ENCODE measurements around the gene MED16. TPM values are rescaled to one million over a fixed set of nuclear protein-coding genes. Genes with fewer than 3 reads are reported as not detected.

The MED16 gene
- total and polyA plus RNA-seq, 2 of the 13 experiments (the other 11 are each of a cell fraction or from before 2014, with no cell fraction given) = 13.3 to 14.8 TPM

- WGBS (ENCODE audit: low lambda C conversion rate) = 58% methylated on average over 22 of the region's 36 CpGs
- TF ChIP-seq PATZ1 (CRISPR knock-in tag; IDR thresholded peaks at IDR 0.05) (0 out of 2 replicates have a peak, but pooled peaks have one; percentile 35), ZNF644 (CRISPR knock-in tag; IDR thresholded peaks at IDR 0.05; ENCODE audit: low read depth) (no peak)
- Histone ChIP-seq H3K36me3 (replicated peaks in 1 of 2; ENCODE audit: control insufficient read depth in 1 of 2, insufficient read depth in 2 of 2, low read length in 2 of 2) (no peaks in the 10 kb centered on the region), H2AFZ (ENCODE audit: low read length) (no peak overlapping the region), H3K27me3 (ENCODE audit: control insufficient read depth in 1 of 2, insufficient read depth in 2 of 2, low read length in 2 of 2) (peaks cover 14 to 55% of the 10 kb centered on the region in 2 experiments), H3K9me3 (ENCODE audit: low read length) (no peaks in the 10 kb centered on the region), H3K79me2 (ENCODE audit: insufficient read depth, low read length) (no peaks in the 10 kb centered on the region), H3K9ac (ENCODE audit: insufficient read depth, low read depth, low read length) (no peak overlapping the region), H3K4me3 (replicated peaks in 1 of 3; ENCODE audit: insufficient read depth in 1 of 3, low read depth in 2 of 3, low read length in 3 of 3) (no peak overlapping the region), H3K27ac (ENCODE audit: extremely low read length, insufficient read depth, low read length) (no peak overlapping the region), H3K4me1 (ENCODE audit: insufficient read depth, low read length) (peaks cover 37% of the 10 kb centered on the region), H4K20me1 (ENCODE audit: insufficient read depth, low read length) (no peaks in the 10 kb centered on the region), H3K4me2 (ENCODE audit: low read depth, low read length) (no peak overlapping the region)
- ChIA-PET POLR2A (no interaction called here), CTCF (ENCODE audit: low intra/inter-chr PET ratio, low total read pairs) (no interaction called here)
- ATAC-seq = peak; percentile 25; the same call in 2 of the 3 replicates
- no peak for DNase-seq (ENCODE audit: low spot score)
- BruUV-seq (replicated peaks) = no TSS peak
- intact Hi-C loops (cut with micrococcal nuclease; ENCODE audit: unreplicated experiment) (no loop called here), in situ Hi-C loops (cut with HindIII; ENCODE audit: extremely low pct_ligation_motif_present, low pct_unique_long_range_greater_than_20kb) (no loop called here)
- FAIRE-seq = no peak
Measured at GRCh38 chr19:835210-835810, 57.7 kb downstream of the MED16 start.

- Histone ChIP-seq H3K79me2 (ENCODE audit: insufficient read depth, low read length) (no peaks in the 10 kb centered on the region), H3K36me3 (replicated peaks in 1 of 2; ENCODE audit: control insufficient read depth in 1 of 2, insufficient read depth in 2 of 2, low read length in 2 of 2) (no peaks in the 10 kb centered on the region), H3K4me1 (ENCODE audit: insufficient read depth, low read length) (peaks cover 32% of the 10 kb centered on the region), H2AFZ (ENCODE audit: low read length) (no peak overlapping the region), H3K27ac (ENCODE audit: extremely low read length, insufficient read depth, low read length) (no peak overlapping the region), H3K9ac (ENCODE audit: insufficient read depth, low read depth, low read length) (no peak overlapping the region), H3K27me3 (ENCODE audit: control insufficient read depth in 1 of 2, insufficient read depth in 2 of 2, low read length in 2 of 2) (peaks cover 17 to 50% of the 10 kb centered on the region in 2 experiments), H3K9me3 (ENCODE audit: low read length) (no peaks in the 10 kb centered on the region), H3K4me3 (replicated peaks in 1 of 3; ENCODE audit: insufficient read depth in 1 of 3, low read depth in 2 of 3, low read length in 3 of 3) (no peak overlapping the region), H4K20me1 (ENCODE audit: insufficient read depth, low read length) (no peaks in the 10 kb centered on the region), H3K4me2 (ENCODE audit: low read depth, low read length) (peak overlapping the region; percentile 18; the same call in 1 of the 2 replicates)
- DNase-seq (ENCODE audit: low spot score) (no peak), ATAC-seq (no peak), FAIRE-seq (no peak)
- in situ Hi-C loops (cut with HindIII; ENCODE audit: extremely low pct_ligation_motif_present, low pct_unique_long_range_greater_than_20kb) (no loop called here), intact Hi-C loops (cut with micrococcal nuclease; ENCODE audit: unreplicated experiment) (no loop called here)
- 16% methylated on average over 11 of the region's 24 CpGs for whole genome bisulfite sequencing (ENCODE audit: low lambda C conversion rate)
- ChIA-PET CTCF (ENCODE audit: low intra/inter-chr PET ratio, low total read pairs) (no interaction called here), POLR2A (no interaction called here)
- BruUV-seq (replicated peaks) = no TSS peak
- TF ChIP-seq NR2F1 (CRISPR knock-in tag; IDR thresholded peaks at IDR 0.05) (no peak), CEBPB (IDR thresholded peaks at IDR 0.05; ENCODE audit: borderline replicate concordance, low read depth, low read length) (peak; percentile 39; the same call in 1 of the 2 replicates), KAT2B (IDR thresholded peaks at IDR 0.05; ENCODE audit: borderline replicate concordance, low read depth, low read length) (no peak), KDM5B (CRISPR knock-in tag; IDR thresholded peaks at IDR 0.05; ENCODE audit: borderline replicate concordance) (0 out of 2 replicates have a peak, but pooled peaks have one; percentile 24), GABPB1 (CRISPR knock-in tag; IDR thresholded peaks at IDR 0.05) (peak; percentile 25; the same call in 1 of the 2 replicates), SRSF4 (IDR thresholded peaks at IDR 0.05; ENCODE audit: low read depth, low read length, poor library complexity, severe bottlenecking) (no peak), ZFP36L1 (CRISPR knock-in tag; IDR thresholded peaks at IDR 0.05) (no peak)
Measured at GRCh38 chr19:834216-834615, 58.8 kb downstream of the MED16 start.
